NCI-H2227 (cell line): ENCODE results near the gene SLC27A2.
"Not testable (repeated sequence)": the region's sequence is repeated elsewhere in the genome, so short reads cannot be mapped to it uniquely, and the experiment has no call there.

Source experiments
- DNase-seq: peaks from one replicate; lab custom pipeline; 2025; ENCODE audit not compliant: unreplicated experiment; lab: John Stamatoyannopoulos, UW

SLC27A2 gene

GRCh38 chr15:50163719-50164410, 18.1 kb upstream of the SLC27A2 start:
- no peak for DNase-seq

- DNase-seq: no peak
These were observed 17.5 kb upstream of the SLC27A2 start for GRCh38 chr15:50164458-50164857.

DNA sequence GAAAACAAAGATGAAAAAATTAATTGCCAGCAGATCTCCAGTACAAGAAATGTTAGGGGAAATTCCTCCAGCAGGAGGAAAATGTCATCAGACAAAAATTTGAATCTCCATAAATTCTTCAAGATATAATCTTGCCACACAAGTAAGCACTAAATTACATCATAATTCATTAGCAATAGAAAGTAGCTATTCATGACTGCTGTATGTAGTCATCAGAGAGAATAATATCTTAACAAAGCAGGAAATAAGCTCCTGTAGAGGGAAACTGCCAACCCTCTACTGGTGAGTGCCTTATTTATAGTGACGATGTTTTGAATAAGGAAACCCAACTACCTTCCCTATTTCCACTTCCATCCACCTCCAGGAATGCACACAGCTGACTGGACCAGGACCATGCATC, 15.8 kb upstream of the SLC27A2 start:
- no peak for DNase-seq

DNA sequence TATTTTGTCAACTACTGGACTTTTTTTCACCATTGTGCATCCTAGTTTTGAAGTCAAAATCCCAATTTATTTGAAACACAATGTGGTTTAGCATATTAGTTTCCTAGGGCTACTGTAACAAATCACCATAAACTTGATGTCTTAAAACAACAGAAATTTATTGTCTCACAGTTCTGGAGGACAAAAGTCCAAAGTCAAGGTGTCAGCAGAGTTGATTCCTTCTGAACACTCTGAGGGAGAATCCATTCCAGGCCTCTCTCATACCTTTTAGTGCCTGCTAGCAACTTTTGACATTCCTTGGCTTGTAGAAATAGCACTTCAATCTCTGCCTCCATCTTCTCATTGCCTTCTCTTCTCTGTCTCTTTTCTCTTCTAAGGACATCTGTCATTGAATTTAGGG, 14.9 kb upstream of the SLC27A2 start:
- DNase-seq: no peak

DNA sequence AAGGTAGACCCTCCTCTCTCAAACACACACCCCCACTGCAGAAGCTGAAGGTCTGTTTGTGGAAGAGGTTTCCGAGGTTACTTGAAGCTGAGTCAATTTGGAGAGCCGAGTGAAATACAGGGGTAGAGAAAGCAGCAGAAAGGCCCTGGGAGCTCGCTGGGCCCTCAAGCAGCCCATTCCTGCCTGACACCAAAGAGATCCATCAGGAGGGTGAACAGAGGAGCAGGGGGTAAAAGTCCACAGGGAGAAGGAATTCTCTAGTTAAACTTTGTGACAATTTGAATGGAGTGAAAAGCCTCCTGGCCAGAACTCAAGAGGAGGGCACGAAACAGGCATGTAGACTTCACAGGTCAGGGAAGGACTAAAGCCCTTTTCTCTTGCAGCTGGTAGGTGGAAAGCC, 13.6 kb upstream of the SLC27A2 start:
- no peak for DNase-seq

DNA sequence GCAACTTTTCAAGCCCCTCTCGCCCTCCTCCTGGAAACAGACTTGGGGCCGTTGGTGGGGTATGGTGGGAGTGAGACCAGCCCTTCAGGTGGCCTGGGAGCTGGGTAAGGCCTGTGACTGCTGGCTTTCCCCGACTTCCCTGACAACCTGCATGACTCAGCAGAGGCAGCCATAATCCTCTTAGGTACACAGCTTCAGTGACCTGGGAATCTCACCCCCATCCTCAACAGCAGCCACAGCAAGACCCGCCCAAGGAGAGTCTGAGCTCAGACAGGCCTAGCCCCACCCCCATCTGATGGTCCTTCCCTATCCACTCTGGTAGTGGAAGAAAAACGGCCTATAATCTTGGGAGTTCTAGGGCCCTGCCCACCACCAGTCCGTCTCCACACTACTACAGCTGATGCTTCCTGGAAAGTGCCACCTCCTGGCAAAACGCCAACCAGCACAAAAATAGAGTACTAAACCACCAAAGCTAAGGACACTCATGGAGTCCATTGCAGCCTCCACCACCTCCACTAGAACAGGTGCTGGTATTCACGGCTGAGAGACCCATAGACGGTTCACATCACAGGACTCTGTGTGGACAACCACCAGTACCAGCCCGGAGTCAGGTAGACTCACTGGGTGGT, 13.1 kb upstream of the SLC27A2 start:
- DNase-seq: peak; percentile 2

DNA sequence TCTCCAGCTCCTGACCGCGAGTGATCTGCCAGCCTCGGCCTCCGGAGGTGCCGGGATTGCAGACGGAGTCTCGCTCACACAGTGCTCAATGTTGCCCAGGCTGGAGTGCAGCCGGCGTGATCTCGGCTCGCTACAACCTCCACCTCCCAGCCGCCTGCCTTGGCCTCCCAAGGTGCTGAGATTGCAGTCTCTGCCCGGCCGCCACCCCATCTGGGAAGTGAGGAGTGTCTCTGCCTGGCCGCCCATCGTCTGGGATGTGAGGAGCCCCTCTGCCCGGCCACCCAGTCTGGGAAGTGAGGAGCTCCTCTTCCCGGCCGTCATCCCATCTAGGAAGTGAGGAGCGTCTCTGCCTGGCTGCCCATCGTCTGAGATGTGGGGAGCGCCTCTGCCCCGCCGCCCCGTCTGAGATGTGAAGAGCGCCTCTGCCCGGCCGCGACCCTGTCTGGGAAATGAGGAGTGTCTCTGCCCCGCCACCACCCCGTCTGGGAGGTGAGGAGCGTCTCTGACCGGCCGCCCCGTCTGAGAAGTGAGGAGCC, 9.6 kb upstream of the SLC27A2 start:
- not testable (repeated sequence) for DNase-seq

GRCh38 chr15:50176869-50177268, 5.1 kb upstream of the SLC27A2 start:
- no peak for DNase-seq

DNA sequence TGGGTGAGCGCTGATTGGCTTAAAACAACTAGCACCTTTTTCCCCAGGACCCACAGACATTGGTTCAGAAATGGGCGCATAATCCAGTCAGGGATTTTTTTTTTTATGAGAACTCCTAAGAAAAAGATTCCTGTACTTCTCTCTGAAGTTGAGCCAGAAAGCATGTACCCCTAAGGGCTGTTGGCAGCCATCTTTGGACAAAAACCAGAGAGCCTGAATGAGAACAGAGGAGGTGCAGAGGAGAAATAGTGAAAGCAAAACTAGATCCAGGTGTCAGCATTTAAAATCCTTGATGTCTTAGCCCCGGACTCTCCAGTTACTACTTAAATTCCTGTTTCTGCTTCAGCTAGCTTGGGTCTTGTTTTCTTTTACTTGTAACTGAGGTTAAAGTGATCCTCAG, 1.9 kb upstream of the SLC27A2 start:
- no peak for DNase-seq

GRCh38 chr15:50180582-50180981, 1.4 kb upstream of the SLC27A2 start:
- DNase-seq: no peak

DNA sequence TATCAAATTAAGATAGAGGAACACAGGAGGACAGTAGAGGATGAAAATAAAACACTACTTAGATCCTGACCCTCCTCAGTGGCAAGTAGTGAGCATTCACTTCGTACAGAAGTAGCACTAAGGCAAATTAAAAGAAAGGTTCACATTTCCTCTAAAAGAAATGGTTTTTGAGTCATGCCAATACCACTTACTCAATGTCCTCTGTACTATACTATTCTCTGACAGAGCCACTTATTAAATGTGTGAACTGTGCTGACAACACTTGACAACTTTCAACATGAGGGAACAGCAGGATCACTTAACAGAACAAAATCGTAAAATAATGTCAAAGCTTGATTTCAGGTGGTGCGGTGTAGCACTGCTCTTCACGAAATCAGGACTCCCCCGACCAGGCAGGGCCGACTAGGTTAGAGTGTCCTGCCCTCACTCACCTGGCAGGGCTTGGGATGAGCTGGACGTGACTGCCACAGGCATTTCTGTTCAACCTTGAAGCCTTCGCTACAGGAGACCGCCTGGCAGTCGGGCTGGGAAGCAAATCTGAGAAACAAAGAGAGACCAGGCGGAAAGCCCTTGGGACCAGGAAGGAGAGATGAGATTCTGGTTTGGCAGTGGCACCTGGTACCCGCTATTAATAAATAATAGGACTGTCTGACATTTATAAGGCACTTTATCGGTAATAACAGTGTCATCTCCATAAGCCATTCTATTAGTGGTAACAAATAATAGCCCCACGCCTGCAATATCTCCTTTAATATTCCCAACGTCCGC, 611 bp upstream of the SLC27A2 start:
- peak; percentile 0 for DNase-seq

- DNase-seq: peak; percentile 8
These were observed 420 bp downstream of the SLC27A2 start for GRCh38 chr15:50182219-50183013.

DNA sequence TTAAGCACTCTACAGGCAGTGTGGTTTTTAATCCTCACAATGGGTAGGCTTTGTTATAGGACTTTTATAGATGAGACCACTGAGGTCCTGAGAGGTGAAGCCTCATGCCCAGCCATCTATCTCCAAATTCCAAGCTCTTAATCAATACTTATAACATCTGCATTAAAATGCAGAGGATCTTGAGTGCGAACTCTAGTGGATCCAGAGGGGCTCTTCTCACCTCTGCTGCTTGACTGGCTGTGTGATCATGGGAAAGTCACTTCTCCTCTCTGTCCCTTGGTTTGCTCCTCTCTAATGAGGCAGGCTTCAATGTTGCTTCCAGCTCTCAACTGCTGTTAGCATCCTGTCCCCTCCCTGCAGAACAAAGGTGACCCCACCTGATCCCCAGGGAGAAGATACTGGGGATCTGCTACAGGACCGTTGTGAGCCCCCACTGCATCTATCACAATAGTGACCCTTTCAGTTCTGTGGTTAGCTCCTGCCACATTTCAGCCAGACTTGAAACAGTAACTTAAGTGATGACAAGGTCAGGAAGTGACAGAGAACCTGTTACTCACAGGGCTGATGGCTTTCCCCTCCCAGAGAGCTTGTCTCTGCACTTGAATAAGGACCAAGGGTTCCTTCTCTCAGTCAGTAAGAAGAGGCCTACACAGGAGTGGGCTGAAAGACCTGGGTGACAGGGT, 1.3 kb downstream of the SLC27A2 start:
- no peak for DNase-seq

- DNase-seq: no peak
These were observed 3.0 kb downstream of the SLC27A2 start for GRCh38 chr15:50184863-50185504.

DNA sequence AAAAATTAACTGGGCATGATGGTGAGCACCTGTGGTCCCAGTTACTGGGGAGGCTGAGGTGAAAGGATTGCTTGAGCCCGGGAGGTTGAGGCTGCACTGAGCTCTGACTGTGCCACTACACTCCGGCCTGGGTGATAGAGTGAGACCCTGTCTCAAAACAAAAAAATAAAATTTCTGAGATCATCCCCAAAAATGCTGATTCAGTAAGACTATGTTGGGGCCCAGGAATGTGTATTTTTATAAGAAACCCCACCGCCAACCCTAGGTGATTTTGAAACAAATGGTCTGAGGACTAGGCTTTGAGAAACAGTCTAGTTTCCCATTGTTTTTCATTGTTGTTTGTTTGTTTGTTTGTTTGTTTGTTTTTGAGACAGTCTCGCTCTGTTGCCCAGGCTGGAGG, 4.1 kb downstream of the SLC27A2 start:
- DNase-seq: no peak

- DNase-seq: no peak
These were observed 4.8 kb downstream of the SLC27A2 start for GRCh38 chr15:50186752-50187151.

DNA sequence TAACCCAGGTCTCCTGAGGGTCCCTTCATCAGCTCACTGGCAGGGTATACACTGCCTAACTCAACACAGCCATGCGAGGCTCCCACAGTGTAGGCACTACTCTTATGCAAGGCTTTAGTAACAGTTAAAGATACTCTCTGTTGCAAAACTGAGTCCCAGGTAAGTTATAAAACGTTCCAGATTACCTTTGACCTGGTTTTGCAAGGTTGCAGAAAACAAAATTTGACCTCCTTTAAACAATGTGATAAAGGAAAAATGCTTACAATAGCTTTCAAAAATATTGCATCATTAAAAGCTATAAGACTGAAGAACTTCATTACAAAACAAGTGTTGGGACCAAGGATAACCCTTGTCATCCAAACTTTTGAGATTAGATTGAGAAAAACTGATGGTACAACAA, 5.5 kb downstream of the SLC27A2 start:
- DNase-seq: no peak

GRCh38 chr15:50187997-50188396, 6.0 kb downstream of the SLC27A2 start:
- DNase-seq: no peak

- not testable (repeated sequence) for DNase-seq
These were observed 6.8 kb downstream of the SLC27A2 start for GRCh38 chr15:50188793-50189192.

DNA sequence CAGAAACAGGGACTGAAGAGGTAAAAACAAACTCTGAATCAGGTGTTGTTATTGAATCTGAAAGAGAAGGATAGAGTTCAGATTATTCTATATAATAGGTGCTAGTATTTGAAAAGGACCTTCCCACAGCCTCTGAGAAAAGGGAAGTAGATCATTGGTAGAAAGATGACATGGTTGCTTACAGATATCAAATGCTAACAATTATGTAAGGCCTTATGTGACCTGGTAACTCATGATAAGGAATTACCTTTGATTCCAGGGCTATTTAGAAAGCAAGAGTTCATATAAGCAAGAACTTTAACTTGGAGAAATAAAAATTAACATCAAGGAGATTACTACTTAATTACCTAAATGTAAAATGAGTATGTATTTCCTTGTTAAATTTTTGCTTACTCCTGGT, 7.6 kb downstream of the SLC27A2 start:
- no peak for DNase-seq
